ENCODE measurements around the gene SH3RF1. TPM values are rescaled to one million over a fixed set of nuclear protein-coding genes. Genes with fewer than 3 reads are reported as not detected.

Gene SH3RF1
- total RNA-seq, 1 donor from 2014 or later: 0.27 TPM

DNA sequence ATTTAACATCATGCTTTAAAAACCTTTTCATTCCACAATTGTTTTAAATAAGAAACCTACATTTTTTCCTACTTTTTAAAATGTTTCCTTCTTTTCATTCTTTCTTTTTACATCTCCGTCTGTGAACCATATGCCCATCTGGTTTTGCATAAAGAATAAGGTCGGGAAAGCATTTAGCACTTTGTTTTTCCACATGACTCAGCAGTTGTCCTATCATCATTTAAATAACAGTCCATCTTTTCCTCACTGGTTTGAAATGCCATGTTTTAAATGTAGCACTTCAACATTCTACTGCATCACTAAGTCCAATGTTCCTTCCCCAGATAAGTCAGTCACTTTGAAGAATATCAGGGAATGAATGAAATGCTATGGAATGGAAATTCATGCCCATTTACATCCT is 128.4 kb downstream of the SH3RF1 start:
- intact Hi-C loops (cut with micrococcal nuclease): no loop called here

DNA sequence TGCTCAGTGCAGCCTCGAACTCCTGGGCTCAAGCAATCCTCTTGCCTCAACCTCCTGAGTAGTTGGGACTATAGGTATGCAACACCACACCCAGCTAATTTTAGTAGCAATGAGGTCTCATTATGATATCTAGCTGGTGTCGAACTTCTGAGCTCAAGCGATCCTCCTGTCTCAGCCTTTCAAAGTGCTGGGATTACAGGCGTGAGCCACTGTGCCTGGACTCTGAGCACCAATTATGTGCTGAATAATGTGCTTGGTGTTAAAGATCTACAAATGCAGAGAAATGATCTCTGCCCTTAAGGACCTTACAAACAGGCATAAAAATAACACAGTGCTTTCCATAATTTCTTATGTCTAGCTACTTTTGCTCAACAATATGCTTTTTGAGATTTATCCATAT is 131.7 kb downstream of the SH3RF1 start:
- intact Hi-C loops (cut with micrococcal nuclease): no loop called here

DNA sequence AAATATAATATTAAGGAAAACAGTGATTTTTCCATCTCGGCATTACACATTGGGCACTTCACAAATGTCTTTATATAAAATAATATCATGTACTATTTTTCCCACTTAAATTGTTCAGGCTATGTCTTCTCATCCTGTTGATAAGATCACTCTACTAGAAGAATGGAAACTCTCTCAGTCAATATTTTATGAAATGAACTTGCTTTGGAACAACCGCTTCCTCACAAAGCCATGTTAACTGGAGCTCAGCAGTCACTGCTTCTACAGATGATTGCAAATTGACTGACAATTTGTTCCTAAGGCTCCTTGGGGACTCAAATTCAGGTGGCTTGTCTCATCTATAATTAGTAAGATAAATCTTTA is 133.2 kb downstream of the SH3RF1 start:
- intact Hi-C loops (cut with micrococcal nuclease): no loop called here

DNA sequence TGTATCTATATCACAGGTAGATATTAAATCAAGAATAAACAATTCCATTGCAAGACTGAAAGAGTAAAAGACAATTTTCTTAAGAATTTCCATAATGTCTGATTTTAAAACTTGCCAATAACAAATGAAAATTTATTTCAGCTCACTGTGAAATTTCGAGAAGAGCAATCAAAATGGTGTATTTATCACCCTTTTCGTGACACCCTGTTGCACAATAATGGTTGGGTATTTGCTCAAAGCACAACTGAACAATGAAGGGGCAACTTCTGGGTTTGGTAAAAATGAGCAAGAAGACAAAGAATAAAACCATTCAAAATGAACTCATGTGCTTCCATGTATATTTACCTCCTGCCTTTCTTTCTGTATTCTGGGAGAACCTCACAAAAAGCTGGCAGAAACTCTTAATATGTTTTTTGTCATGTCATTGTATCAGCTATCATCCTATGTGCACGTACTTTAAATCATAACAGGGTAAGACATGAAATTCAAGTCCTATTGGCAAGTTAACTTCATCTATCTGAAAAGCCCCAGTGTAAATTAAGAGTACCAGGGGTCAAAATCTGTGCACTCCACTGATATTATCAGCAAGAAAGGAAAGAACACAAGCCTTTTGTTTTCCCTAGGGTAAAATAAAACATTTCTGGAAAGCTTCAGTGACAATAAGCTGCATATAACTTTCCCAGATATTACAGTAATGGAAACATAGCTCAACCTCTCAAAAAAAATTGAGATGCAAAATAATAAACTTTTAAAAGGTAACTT is 133.8 kb downstream of the SH3RF1 start:
- intact Hi-C loops (cut with micrococcal nuclease): no loop called here

DNA sequence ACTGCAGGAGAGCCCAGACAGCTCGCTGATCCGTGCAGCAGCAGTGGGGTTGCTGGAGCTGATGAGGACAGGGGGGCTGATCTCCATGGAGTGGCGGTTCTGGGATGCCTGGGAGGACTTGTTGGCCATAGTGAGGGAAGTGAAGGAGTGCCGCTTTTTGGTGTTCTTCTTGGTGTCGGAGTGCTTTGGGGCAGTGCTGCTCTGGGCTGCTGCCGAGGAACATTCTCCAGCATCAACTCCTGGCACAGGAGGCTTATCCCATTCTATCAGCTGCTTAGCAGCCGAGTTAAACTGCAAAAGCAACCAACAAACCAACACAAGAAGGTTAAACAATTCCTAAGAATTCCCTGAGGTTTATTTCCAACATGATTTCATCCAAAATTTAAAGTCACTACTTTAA is 134.4 kb downstream of the SH3RF1 start:
- intact Hi-C loops (cut with micrococcal nuclease): no loop called here

DNA sequence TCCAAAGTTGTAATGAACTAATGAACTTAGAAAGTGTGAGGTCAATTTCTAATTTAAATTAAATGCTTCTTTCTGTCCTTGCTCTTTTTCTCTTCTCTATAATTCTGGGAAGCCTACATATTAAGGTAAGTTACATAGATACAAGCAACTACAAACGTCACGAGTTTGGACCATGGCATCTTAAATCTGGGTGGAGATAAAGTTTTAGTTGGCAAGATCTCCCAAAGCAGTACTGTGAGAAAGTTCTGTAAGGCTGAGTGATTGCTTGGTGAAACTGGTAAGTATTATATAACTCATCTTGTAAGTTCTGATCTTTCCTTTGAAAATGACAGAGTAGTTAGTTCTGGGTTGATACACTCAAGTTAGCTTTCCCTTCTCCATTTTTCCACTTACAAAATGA is 135.0 kb downstream of the SH3RF1 start:
- intact Hi-C loops (cut with micrococcal nuclease): no loop called here

DNA sequence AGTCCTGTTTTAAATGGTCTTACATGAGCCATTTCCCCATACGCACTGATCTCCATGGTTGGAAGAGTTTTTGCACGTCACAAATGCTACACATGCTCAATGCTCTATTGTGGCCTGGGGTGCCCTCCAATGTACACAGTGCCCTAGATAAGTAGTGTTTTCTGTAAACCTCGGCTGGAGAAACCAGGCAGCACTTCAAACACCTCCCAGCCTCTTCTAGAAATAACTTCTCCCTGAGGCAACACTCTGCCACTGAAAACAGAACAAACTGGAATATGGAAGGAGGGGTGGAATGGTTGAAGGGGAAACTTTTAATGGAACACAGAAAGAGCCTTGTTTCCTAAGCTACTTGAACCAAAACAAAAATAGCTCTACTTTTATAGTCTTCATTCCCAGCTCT is 136.8 kb downstream of the SH3RF1 start:
- intact Hi-C loops (cut with micrococcal nuclease): no loop called here

DNA sequence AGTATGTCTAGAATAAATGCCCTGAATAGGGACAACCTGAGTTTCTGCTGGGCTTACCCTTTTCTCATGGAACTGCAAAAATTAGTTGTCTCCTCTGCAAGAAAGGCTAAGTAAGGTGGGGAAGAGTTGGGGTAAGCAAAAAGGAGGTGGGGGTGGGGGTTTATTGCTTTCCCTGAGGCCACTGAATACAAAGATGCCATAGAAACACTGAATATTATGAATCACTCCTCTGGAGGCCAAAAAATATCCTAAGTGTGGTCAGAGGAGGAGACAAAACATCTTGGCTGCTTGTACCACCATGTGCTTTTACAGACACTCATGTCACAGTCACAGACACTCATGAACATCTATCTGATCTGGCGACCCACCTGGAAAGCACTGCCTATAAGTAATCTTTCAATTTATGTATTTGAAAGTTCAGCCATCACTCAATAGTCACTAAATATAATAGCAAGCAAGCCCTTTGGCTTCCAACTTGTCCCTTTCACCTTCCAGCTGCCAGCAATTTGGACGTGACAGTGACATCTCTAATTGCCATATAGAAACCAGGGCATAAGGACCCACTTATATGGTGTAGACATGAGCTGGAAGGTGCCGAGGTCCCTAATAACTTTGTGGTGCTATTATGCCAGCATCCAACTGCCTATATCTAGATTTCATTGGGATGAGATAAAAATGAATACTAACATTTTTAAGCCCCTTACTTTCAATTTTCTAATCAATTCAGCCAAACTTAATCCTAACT is 138.0 kb downstream of the SH3RF1 start:
- intact Hi-C loops (cut with micrococcal nuclease): no loop called here

DNA sequence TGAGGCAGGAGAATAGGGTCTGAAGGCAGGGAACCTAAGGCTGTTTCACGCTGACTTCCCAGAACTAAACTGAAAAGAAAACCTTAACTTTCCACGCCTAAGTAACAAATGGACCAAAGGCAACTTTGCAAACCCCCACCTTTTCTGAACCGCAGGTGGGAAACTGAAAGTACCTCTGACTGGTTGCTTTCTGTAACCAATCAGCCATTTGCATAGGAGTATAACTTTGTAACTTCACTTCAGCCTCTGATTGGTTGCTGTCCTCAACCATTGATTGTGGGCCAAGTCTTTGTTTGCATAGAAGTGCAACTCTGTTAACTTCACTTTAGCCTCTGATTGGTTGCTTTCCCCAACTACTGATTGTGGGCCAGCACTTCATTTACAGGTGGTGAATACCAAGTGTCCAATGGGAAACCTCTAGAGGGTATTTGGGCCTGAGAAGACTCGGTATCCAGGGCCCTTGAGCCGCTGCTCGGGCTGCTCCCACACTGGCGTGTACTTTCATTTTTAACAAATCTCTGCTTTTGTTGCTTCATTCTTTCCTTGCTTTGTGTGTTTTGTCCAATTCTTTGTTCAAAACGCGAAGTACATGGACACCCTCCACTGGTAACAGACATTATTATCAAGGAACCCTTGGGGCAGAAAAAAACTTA is 139.1 kb downstream of the SH3RF1 start:
- intact Hi-C loops (cut with micrococcal nuclease): no loop called here

DNA sequence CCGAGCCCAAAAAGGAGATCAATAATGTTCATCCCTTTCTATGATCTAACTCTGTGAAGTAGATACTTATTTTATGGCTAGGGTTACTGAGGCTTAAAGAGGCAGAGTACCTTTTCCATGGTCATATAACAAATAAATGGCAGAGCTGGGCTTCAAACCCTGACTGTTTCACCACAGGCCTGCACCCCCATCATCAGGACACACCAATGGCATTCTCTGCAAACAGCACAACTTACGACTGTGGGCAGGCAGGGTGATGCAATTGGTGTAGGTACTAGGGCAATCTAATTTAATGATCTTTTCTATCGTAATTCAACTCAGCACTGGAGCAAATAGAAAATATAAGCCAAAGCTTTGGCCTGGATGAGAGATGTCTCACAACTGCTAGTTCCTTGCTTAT is 141.9 kb downstream of the SH3RF1 start:
- intact Hi-C loops (cut with micrococcal nuclease): no loop called here

DNA sequence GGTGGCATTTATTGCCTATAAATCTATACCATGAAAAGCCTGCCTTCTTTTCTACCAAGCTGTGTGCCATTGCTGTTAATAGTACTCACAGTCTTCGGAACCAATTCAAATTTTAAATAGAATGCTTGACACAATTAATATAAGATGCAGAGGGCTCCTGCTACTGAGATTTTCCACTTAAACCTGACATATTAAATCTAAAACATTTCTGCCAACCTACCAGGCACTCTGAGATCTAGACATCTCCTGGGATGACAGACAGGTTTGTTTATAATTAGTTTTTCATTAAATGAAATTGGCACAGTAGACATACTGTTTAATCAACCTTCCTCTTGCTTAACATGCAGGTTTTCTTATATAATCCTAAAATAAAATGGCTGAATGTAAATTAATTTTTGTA is 143.4 kb downstream of the SH3RF1 start:
- intact Hi-C loops (cut with micrococcal nuclease): no loop called here

DNA sequence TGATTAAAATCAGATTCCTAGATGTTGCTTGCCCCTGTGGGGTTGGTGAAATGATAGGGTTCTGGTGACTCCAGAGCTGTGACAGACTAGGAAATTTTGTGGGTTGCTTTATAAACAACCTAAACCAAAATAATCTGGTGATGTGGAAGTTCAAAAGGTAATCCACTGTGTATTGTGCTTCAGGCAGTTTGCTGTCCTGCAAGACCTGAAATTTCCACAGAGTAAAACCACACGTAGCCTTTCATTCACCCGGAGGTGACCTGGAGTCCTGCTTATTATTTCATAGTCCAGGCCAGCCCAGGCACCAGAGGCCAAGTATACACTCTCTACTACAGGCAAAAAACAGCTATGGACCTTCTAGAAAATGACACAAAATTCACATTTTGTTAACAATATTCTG is 146.1 kb downstream of the SH3RF1 start:
- intact Hi-C loops (cut with micrococcal nuclease): no loop called here

DNA sequence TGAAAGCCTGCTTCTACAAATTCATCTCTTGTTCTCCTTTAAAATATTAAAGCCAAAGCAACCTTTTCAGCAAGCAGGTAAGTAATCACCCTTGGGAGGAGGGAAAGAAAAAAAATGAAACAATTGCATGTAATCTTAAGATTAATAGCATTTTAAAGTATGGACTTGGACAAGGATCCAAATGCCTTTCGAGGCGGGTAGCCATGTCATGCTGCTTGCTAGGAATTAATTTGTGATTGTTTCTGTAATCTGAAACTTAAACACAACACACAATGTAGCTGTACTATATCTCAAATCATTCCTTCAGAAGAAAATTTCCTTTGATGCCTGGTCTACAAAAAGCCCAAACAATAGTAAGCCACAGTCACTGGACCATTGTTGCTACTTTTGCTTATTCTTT is 148.3 kb downstream of the SH3RF1 start:
- intact Hi-C loops (cut with micrococcal nuclease): no loop called here

DNA sequence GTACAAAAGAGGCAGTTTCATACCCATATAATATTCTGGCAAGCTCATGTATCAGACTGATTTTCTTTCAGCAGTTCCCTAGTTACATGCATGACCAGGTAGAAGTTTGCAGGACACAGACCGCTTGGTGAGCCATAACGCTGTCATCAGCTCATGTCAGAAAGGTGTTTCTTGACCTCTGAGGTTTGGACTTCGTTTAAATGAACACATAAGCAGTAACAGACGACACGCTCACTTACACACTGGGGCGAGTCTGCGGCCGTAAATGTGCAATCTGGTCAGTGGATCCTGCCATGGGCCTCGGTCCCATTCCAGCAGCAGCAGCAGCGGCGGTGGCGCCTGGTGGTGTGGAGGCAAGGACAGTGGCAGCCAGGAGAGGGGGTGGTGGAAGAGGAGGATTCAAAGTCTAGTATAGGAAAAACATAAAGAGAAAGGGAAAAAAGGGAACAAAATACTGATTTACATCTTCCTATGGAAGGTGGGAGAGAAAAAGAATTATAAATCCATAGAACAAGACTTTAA is 148.8 kb downstream of the SH3RF1 start:
- intact Hi-C loops (cut with micrococcal nuclease): no loop called here

DNA sequence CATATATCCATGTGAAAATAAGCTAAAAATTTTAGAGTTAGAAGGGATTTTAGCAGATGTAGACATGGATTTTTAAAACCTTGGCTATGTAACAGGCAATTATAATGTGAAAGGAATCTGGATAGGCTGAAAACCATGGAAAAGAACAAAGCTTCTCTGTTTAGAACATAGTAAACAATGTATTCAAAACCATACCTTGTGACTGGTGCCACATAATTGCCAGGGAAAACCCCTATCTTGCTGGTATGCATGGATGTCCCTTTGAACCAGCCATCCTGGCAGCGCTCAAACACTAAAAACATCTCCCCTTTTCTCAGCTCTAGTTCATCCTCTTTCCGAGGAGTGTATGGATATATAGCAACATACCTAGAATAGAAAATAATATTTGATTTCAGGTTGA is 150.1 kb downstream of the SH3RF1 start:
- intact Hi-C loops (cut with micrococcal nuclease): no loop called here

DNA sequence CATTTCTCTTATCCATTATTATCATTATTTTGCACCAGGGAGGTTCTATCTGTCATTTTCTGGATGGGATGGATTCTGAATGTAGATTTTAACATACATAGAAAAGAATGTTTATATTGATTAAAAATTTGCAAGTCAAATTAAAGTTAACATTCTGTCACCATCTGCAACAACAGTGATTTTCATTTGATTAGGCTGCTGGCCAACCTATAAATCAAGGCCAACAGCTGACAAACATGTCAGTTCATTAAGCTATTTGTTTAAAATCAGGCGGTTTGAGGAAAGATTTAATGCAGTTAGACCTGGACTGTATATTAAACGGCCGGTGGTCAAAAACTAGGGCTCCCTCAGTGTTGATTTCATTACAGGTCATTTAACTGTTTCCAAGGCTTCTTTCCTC is 151.2 kb downstream of the SH3RF1 start:
- intact Hi-C loops (cut with micrococcal nuclease): no loop called here

DNA sequence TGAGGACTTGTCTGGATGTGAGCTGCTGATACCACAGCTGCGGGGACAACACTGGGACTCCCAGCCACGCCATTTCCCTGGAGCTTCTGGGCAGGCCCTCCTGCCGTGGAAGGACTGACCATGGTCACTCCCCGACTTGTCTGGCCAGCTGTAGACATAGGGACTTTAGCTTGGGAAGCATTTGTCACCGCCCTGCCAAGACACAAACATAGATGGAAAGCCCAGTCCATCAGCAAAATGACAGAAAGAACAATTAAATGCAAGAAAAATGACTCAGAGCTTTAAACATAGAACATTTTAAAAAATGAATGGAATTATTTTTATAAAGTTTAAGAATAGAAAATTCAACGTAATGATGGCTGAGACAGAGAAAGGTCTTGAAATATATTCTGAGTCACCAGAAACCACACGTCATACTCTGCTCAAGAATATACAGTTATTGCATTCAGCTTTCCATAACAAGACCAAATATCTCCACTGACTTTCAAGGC is 153.1 kb downstream of the SH3RF1 start:
- intact Hi-C loops (cut with micrococcal nuclease): no loop called here

DNA sequence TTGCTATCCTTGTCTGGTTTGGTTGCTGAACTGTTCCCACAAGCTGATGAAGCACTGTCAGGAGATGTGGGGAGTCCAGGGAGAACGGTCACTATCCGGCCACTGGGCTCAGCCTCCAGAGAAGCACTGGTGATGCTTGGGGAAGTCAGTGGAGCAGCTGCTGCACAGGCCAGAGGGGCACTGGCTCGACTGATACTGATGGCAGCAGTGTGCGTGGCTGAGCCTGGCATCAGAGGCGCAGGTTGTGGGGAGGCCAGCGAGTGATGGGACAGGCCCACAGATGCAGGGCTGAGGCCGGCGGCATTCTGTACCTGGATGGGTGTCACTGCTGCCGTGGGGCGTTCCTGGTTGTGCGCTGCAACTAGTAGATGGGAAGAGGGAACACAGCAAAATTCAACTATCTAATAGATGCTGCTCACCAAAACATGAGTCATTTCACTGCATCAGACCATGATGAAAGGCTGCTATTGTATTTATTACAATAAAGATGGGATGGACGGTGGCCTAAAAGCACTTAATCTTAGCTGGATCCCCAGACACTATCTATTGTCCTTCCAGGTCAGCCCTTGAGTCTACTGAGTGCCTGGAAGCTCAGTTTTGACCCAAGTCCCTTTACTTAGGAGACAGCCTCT is 154.4 kb downstream of the SH3RF1 start:
- intact Hi-C loops (cut with micrococcal nuclease): no loop called here

DNA sequence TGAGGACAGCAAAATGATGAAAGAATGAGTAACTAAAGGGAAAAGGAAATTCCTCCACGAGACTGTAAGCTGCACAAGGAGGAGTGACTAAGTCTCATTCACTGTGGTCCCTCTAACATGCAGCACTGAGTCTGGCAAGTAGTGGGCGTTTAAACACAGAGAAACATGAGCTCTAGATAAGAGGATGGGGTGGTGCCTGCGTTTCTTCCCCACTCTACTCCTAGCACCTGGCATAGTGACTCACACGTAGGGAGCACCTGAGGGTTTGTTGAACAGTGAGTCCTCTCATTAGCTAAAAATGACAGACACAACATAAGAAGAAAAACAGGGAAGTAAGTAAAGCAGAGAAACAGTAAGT is 154.9 kb downstream of the SH3RF1 start:
- intact Hi-C loops (cut with micrococcal nuclease): no loop called here

DNA sequence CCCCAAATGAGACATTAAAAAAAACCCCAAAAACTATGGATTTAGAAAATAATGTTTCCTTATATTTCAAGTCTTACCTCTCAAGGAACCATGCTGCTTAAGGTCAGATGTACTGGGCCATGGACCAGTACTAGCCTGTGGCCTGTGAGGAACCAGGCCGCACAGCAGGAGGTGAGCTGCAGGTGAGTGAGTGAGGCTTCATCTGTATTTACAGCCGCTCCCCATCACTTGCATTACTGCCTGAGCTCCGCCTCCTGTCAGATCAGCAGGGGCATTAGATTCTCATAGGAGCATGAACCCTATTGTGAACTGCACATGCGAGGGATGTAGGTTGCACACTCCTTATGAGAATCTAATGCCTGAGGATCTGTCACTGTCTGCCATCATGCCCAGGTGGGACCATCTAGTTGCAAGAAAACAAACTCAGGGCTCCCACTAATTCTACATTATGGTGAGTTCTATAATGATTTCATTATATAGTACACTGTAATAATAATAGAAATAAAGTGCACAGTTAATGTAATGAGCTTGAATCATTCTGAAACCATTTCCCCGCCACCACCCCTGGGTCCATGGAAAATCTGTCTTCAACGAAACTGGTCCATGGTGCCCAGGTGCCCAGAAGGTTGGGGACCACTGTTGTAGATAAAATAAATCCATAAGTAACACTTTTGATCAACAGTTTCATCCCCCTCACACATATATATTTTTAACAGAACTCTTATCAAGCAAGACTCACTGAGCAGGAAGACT is 155.4 kb downstream of the SH3RF1 start:
- intact Hi-C loops (cut with micrococcal nuclease): no loop called here

DNA sequence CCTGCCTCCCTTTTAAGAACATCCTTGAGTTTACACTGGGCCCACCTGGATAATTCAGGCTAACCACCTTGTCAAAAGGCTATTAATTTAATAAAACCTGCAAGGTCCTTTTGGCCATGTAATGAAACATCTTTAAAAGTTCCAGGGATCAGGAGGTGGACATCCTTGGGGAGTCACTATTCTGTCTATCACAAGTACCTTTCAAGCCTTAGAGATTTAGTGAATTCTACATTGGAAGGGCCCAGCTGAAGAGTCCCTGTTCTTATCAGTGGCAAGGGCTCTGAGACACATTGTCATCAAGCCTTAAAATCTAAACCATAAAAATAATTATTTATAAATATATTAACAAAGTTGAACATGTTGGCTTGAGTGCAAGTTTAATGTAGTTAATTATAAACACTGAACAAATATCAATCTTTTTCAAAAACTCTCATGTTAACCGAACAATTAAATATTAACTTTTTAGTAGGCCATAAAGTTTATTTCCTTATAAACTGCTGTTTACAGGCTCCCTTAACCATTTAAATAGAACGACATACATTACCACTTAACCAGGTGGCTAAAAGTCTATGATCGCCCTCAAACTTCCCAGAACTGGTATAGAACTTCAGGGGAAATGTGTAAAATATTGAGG is 156.3 kb downstream of the SH3RF1 start:
- intact Hi-C loops (cut with micrococcal nuclease): no loop called here

All from T-helper 1 cell treated with Interleukin-12 subunit alpha and Interleukin-12 subunit beta and Interleukin-4 antibody, amounts not matched to agents 30 ng/mL and 1 ng/mL, for 36 hours (primary cell).